Lower leg skin (tissue), 4 donors: ENCODE results near the gene CSRP1. TPM values are rescaled to one million over a fixed set of nuclear protein-coding genes. Genes with fewer than 3 reads are reported as not detected.
"Not testable (repeated sequence)": the region's sequence is repeated elsewhere in the genome, so short reads cannot be mapped to it uniquely, and the experiment has no call there.

Experiments used
- DNase-seq, 2 donors: peaks; one replicate each; pipeline ENCODE4 v3.0.0-alpha.2; 2019; ENCODE audit warnings: low spot score in 2 of 2
- H3K4me3 ChIP-seq: fragments of 200-600 bp; sonication (generic); 2 replicates; pipeline ENCODE4 v1.5.1; 2017; ENCODE audit warnings: mild to moderate bottlenecking, low read depth; ENCODE audit not compliant: poor library complexity, severe bottlenecking
- POLR2A ChIP-seq, 2 donors: fragments of 450-650 bp; IDR thresholded peaks; one replicate each; pipeline ENCODE4 v1.6.1; 2016 to 2017; ENCODE audit warnings: antibody characterized with exemption in 2 of 2, mild to moderate bottlenecking in 1 of 2, moderate library complexity in 1 of 2
- WGBS, 2 donors: methylation state at CpG; one replicate each; pipeline ENCODE4 v1.1.5; 2018; 5-methylcytosine and 5-hydroxymethylcytosine counted together
- intact Hi-C: fragments of 100-400 bp; cut with DNase I; formaldehyde crosslinking; loops from one replicate; pipeline ENCODE4 v1.15.0; 2023; ENCODE audit warnings: low total_unique reads
- total RNA-seq, 4 donors: library from RNA; depleted of rRNA; stranded (reverse); fragments of >200 nt; gene quantifications; one replicate each; pipeline ENCODE4 v1.1.0, GENCODE V29; 2016
- TF ChIP-seq, protein P1 (sequence below), 3 donors: fragments of 450-650 bp; IDR thresholded peaks; one replicate each; pipeline ENCODE4 v1.5.1; 2016; ENCODE audit warnings: antibody characterized with exemption in 3 of 3, mild to moderate bottlenecking in 3 of 3, moderate library complexity in 2 of 3

The CSRP1 gene
- total RNA-seq, 4 donors from 2014 or later: 310 to 627 (median 401) TPM

DNA sequence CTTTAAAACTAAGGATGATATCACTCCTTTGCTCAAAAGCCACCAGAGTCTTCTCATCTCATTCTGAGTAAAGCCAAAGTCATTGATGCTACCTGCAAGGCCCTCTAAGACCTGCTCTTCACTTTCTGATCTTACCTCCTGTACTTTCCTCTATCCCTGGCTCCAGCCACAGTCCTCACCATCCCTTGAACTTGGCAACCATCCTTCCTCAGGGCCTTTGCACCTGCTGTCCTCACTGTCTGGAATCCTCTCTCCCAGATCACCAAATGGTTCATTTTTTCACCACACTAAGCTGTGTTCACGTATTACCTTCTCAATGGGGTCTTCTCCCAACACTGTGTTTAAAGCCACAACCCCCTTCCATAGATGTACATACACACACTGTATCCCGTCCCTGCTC, 33.6 kb downstream of the CSRP1 start:
- 97 to 100% methylated on average over 2 of the region's 2 CpGs for WGBS, 2 donors
- intact Hi-C loops: no loop called here
- H3K4me3 ChIP-seq: no peak overlapping the region
- no peak for DNase-seq
- TF ChIP-seq POLR2A (IDR thresholded peaks at IDR 0.05): no peak
- TF ChIP-seq, protein P1, sequence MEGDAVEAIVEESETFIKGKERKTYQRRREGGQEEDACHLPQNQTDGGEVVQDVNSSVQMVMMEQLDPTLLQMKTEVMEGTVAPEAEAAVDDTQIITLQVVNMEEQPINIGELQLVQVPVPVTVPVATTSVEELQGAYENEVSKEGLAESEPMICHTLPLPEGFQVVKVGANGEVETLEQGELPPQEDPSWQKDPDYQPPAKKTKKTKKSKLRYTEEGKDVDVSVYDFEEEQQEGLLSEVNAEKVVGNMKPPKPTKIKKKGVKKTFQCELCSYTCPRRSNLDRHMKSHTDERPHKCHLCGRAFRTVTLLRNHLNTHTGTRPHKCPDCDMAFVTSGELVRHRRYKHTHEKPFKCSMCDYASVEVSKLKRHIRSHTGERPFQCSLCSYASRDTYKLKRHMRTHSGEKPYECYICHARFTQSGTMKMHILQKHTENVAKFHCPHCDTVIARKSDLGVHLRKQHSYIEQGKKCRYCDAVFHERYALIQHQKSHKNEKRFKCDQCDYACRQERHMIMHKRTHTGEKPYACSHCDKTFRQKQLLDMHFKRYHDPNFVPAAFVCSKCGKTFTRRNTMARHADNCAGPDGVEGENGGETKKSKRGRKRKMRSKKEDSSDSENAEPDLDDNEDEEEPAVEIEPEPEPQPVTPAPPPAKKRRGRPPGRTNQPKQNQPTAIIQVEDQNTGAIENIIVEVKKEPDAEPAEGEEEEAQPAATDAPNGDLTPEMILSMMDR (IDR thresholded peaks at IDR 0.05): no peak

DNA sequence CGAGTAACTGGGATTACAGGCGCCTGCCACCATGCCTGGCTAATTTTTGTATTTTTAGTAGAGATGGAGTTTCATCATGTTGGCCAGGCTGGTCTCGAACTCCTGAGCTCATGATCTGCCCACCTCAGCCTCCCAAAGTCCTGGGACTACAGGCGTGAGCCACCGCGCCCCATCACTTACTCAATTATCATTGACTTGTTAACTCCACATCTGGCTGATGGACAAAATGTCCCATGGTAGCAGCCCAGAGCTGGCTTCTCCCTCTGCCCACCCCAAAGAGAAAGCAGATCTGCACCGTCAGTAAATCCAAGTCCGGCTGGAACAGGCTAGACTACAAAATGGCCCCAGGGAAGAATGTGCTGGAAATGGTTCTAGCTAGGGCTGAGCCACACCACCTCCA, 34.6 kb downstream of the CSRP1 start:
- DNase-seq, intact Hi-C loops, H3K4me3 ChIP-seq: not testable (repeated sequence)
- WGBS, 2 donors: 81 to 86% methylated on average over 8 of the region's 8 CpGs

DNA sequence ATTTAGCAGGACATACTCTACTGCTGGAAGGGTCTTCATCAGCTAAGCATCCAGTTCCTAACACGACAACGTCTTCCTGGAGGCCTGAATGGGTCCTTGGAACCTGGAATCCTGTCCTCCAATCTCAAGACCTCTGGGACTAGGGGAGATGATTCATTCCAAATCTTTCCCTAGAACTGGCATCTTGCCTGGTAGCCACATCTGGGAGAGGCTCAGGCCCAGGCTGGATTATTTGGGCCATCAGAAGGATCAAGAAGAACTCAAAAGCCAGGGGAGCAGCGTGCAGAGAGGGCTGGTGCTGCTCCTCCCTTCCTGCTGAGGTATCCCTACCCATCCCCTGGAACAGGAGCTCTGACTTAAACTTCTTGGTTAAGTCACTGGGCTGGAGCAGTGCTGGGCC, 35.2 kb downstream of the CSRP1 start:
- TF ChIP-seq, protein P1 (IDR thresholded peaks at IDR 0.05): no peak
- no peak for TF ChIP-seq POLR2A (IDR thresholded peaks at IDR 0.05)
- 40 to 52% methylated on average over 3 of the region's 3 CpGs for WGBS, 2 donors
- H3K4me3 ChIP-seq: no peak overlapping the region
- intact Hi-C loops: no loop called here
- DNase-seq: no peak

DNA sequence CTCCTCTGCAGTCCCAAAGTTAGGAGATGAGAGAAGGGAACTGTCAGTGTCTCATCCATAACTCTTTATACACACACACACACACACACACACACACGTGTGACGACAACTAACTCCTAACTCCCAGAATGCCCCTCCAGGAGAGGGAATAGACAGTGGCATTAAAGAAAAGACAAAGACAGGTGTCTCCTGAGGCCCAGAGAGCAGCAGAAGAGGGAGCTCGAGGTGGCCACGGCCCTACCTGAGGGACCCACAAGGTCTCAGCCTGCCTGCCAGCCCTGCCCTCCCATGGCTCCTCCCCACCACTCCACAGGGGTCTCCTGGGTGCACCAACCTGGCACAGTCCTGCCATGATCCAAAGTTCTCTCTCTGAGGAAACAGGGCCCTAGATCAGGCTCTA, 36.3 kb downstream of the CSRP1 start:
- no peak for DNase-seq
- intact Hi-C loops: no loop called here
- H3K4me3 ChIP-seq: no peak overlapping the region
- no peak for TF ChIP-seq POLR2A (IDR thresholded peaks at IDR 0.05)
- TF ChIP-seq, protein P1 (IDR thresholded peaks at IDR 0.05): no peak
- 57 to 68% methylated on average over 3 to 4 of the region's 4 CpGs for WGBS, 2 donors

DNA sequence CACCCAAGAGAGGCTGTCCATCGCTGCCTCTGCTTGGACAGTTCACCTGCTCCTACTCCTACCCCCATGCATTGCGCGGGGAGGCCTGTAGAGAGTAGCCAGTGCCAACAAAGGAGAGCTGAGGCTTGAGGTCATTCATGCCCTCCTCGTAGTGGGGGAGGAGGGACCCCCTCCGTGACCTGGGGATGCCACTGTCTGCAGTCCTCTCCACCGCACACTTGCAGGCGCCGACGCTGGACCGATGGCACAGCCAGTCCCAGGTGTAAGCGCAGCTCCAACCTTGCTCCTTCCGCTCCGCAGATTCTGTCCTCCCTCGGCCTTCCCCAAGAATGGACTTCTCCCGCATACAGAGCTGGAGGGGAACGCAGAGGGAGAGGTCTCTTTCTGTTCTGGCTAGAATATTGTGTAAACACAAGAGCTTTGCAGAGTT, 37.3 kb downstream of the CSRP1 start:
- 53 to 62% methylated on average over 15 to 16 of the region's 16 CpGs for WGBS, 2 donors
- TF ChIP-seq, protein P1 (IDR thresholded peaks at IDR 0.05): no peak
- no peak for TF ChIP-seq POLR2A (IDR thresholded peaks at IDR 0.05)
- intact Hi-C loops: no loop called here
- DNase-seq: no peak
- H3K4me3 ChIP-seq: no peak overlapping the region

DNA sequence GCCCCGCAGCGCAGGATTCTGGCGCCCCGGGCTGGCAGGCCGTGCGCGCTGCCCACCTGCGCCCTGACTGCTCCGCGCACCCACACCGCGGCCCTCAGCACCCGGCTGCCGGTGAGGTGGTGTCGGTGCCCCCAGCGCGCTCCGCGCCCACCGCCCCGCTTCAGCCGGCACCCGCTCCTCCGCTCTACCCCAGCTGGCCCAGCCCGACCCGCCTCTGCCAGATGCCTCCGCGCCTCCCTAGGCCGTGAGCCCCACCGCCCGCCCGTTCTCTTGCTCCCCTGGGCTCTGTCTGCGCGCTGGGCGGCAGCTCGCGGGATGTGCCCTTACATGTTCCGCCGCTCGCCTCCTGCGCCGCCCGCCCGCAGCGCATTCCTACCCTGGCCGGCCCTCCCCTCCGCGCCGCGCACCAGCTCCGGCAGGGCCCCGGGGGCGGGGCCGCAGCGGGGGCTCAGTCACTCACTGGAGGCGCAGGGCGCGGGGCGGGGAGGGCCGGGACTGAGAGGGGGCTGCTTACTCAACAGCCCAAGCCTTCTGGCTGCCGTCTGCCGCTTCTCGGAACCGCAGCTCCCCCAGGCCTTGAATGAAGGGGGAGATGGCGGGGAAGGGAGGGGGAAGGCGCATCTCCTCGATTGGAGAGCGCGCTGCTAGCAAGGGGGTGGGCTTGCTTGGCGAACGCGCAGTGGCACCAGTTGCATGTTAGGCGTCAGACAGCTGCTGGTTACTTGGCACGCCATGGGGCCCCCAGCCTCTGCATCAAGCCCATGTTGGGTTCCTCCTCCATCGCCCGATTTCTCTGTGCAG, 37.9 kb downstream of the CSRP1 start, which contains the start of gene PHLDA3:
Gene PHLDA3 (minus strand): TSS at position 345 of the 801 bp plus-strand sequence. CDS start 402 bp downstream, outside the sequence.
- intact Hi-C loops: no loop called here
- peak within 1 kb of the TSS; percentile 56 for H3K4me3 ChIP-seq
- TF ChIP-seq POLR2A (IDR thresholded peaks at IDR 0.05): peak in 1 of 2 donors; percentile 53
- TF ChIP-seq, protein P1 (IDR thresholded peaks at IDR 0.05): no peak
- WGBS, 2 donors: 2 to 8% methylated on average over 8 to 31 of the region's 76 CpGs
- DNase-seq: peak; percentile 83 to 98
